HepG2 (cell line): ENCODE data around the gene AREL1. TPM values are rescaled to one million over a fixed set of nuclear protein-coding genes. Genes with fewer than 3 reads are reported as not detected.

ENCODE experiments used
- ATAC-seq: fragments of 200-7000 bp; cut with Tn5 transposase; 3 replicates; pipeline ENCODE4 v1.9.1; 2020; ENCODE audit warnings: mild to moderate bottlenecking, moderate library complexity
- BruUV-seq: library from RNA; stranded (reverse); fragments of 400-500 nt; replicated peaks from 2 replicates; lab custom pipeline; 2021; lab: Mats Ljungman, UMichigan
- CTCF ChIA-PET: fragments of 300-600 bp; formaldehyde crosslinking; extraction: SDS; loops from one replicate; lab custom pipeline; 2021; ENCODE audit warnings: low total read pairs, inconsistent platforms, low intra/inter-chr PET ratio; lab: Yijun Ruan, JAX
- POLR2A ChIA-PET: fragments of 350-600 bp; sonication (Branson Sonifier 250); formaldehyde crosslinking; loops from one replicate; lab custom pipeline; 2020; ENCODE audit warnings: antibody characterized with exemption, inconsistent platforms; lab: Yijun Ruan, JAX
- DNase-seq: peaks from one replicate; pipeline ENCODE4 v3.0.0-alpha.2; 2015; ENCODE audit warnings: low spot score
- FAIRE-seq: peaks from 3 replicates; lab custom pipeline; 2011; peaks lifted over from hg19 to GRCh38; lab: Jason Lieb, UNC
- H2AFZ ChIP-seq: one replicate; pipeline ENCODE4 v1.6.1; 2011; ENCODE audit warnings: low read length, inconsistent platforms
- H3K27ac ChIP-seq: fragments of 300-600 bp; 3 replicates; pipeline ENCODE4 v1.8.0; 2011; ENCODE audit warnings: mixed run types, mild to moderate bottlenecking, mixed read lengths, low read length, inconsistent platforms; ENCODE audit not compliant: insufficient read depth; ENCODE audit errors: extremely low read length
- H3K27me3 ChIP-seq, 2 experiments: fragments of 200-600 bp in 1 of 2; 2 replicates in 1 of 2; 3 replicates in 1 of 2; pipeline versions ENCODE4 v1.6.0 to v1.8.0; 2011; ENCODE audit warnings: low read length in 2 of 2, mild to moderate bottlenecking in 2 of 2, moderate library complexity in 2 of 2, inconsistent platforms in 1 of 2; ENCODE audit not compliant: insufficient read depth in 2 of 2, control insufficient read depth in 1 of 2
- H3K36me3 ChIP-seq, 2 experiments: fragments of 200-600 bp in 1 of 2; replicated peaks in 1 of 2; 2 replicates in 1 of 2; 3 replicates in 1 of 2; pipeline versions ENCODE4 v1.5.1 to v1.8.0; 2011; ENCODE audit warnings: low read length in 2 of 2, inconsistent platforms in 1 of 2; ENCODE audit not compliant: insufficient read depth in 2 of 2, control insufficient read depth in 1 of 2
- H3K4me1 ChIP-seq: 2 replicates; pipeline ENCODE4 v1.5.1; 2012; ENCODE audit warnings: low read length, inconsistent platforms; ENCODE audit not compliant: insufficient read depth
- H3K4me2 ChIP-seq: 2 replicates; pipeline ENCODE4 v1.6.0; 2011; ENCODE audit warnings: low read depth, low read length, inconsistent platforms
- H3K4me3 ChIP-seq, 3 experiments: fragments of 200-600 bp in 1 of 3; sonication (generic), shearing (Covaris generic) in 1 of 3; replicated peaks in 1 of 3; 2 replicates each; pipeline ENCODE4 v1.5.1; 2011 to 2016; ENCODE audit warnings: low read length in 3 of 3, inconsistent platforms in 2 of 3, low read depth in 2 of 3, mild to moderate bottlenecking in 2 of 3, control low read depth in 1 of 3, mixed read lengths in 1 of 3; ENCODE audit not compliant: insufficient read depth in 1 of 3
- H3K79me2 ChIP-seq: one replicate; pipeline ENCODE4 v1.6.1; 2011; ENCODE audit warnings: low read length, inconsistent platforms; ENCODE audit not compliant: insufficient read depth
- H3K9ac ChIP-seq: 2 replicates; pipeline ENCODE4 v1.6.0; 2011; ENCODE audit warnings: mild to moderate bottlenecking, low read depth, low read length, inconsistent platforms; ENCODE audit not compliant: insufficient read depth
- H3K9me3 ChIP-seq: 2 replicates; pipeline ENCODE4 v1.5.1; 2012; ENCODE audit warnings: mild to moderate bottlenecking, low read length
- H4K20me1 ChIP-seq: 2 replicates; pipeline ENCODE4 v1.6.0; 2011; ENCODE audit warnings: inconsistent platforms, mild to moderate bottlenecking, low read length, moderate library complexity; ENCODE audit not compliant: insufficient read depth
- AGO2 ChIP-seq: fragments of 200-400 bp; formaldehyde crosslinking; optimal IDR thresholded peaks from 2 replicates; pipeline ENCODE3; 2017; ENCODE audit warnings: mild to moderate bottlenecking, low read depth, low read length, moderate library complexity
- BRD4 ChIP-seq: sonication (generic); formaldehyde crosslinking; IDR thresholded peaks from 2 replicates; pipeline ENCODE4 v1.4.0; 2020; ENCODE audit warnings: missing genetic modification reagents
- DMAP1 ChIP-seq: IDR thresholded peaks from 2 replicates; pipeline ENCODE4 v1.6.1; 2016
- GATAD1 ChIP-seq: IDR thresholded peaks from 2 replicates; pipeline ENCODE4 v1.6.1; 2016; ENCODE audit warnings: missing genetic modification reagents, missing compliant biosample characterization
- GZF1 ChIP-seq: sonication (generic); formaldehyde crosslinking; IDR thresholded peaks from 2 replicates; pipeline ENCODE4 v1.5.1; 2020; ENCODE audit warnings: mild to moderate bottlenecking, missing genetic modification reagents
- NR2F2 ChIP-seq: IDR thresholded peaks from 2 replicates; pipeline ENCODE4 v1.6.1; 2012; ENCODE audit warnings: low read depth, inconsistent platforms, borderline replicate concordance
- ZFY ChIP-seq: sonication (generic); formaldehyde crosslinking; IDR thresholded peaks from 2 replicates; pipeline ENCODE4 v1.4.0; 2020; ENCODE audit warnings: missing genetic modification reagents
- ZNF101 ChIP-seq: sonication (generic); formaldehyde crosslinking; IDR thresholded peaks from 2 replicates; pipeline ENCODE4 v1.4.0; 2020; ENCODE audit warnings: mild to moderate bottlenecking, low read depth, missing genetic modification reagents, borderline replicate concordance
- ZNF660 ChIP-seq: sonication (generic); formaldehyde crosslinking; IDR thresholded peaks from 2 replicates; pipeline ENCODE4 v1.5.1; 2020; ENCODE audit warnings: mild to moderate bottlenecking, low read depth, missing genetic modification reagents, borderline replicate concordance
- ZNF782 ChIP-seq: sonication (generic); formaldehyde crosslinking; IDR thresholded peaks from 2 replicates; pipeline ENCODE4 v1.4.0; 2020; ENCODE audit warnings: missing genetic modification reagents, mild to moderate bottlenecking, borderline replicate concordance
- ZSCAN31 ChIP-seq: sonication (generic); formaldehyde crosslinking; IDR thresholded peaks from 2 replicates; pipeline ENCODE4 v1.5.0; 2020; ENCODE audit warnings: low read depth, mild to moderate bottlenecking, missing genetic modification reagents
- WGBS: methylation state at CpG from one replicate; pipeline ENCODE4 v1.1.6; 2017; ENCODE audit warnings: low lambda C conversion rate; 5-methylcytosine and 5-hydroxymethylcytosine counted together
- in situ Hi-C: cut with HindIII; loops from 2 replicates; pipeline ENCODE4 v1.10.0; 2017; ENCODE audit warnings: low pct_unique_long_range_greater_than_20kb; ENCODE audit not compliant: extremely low pct_ligation_motif_present
- intact Hi-C: fragments of 100-400 bp; cut with micrococcal nuclease; formaldehyde crosslinking; loops from one replicate; pipeline ENCODE4 v1.10.0; 2022; ENCODE audit not compliant: unreplicated experiment
- polyA plus RNA-seq, 8 experiments: library from polyadenylated mRNA; depleted of rRNA in 3 of 8; stranded (reverse) in 7 of 8; unstranded in 1 of 8; fragments of >200 nt; fragmentation: Illumina TruSeq in 4 of 8; extraction: Trizol in 4 of 8; gene quantifications; 2 replicates each; pipeline versions ENCODE4 v1.2.1 to v1.2.3, GENCODE V29; 2011 to 2016; ENCODE audit warnings: low read depth in 4 of 8, missing spikeins in 1 of 8, mixed read lengths in 1 of 8; ENCODE audit not compliant: insufficient read depth in 1 of 8
- total RNA-seq, 5 experiments: library from RNA; depleted of rRNA; stranded (reverse); fragments of >200 nt; fragmentation: Illumina TruSeq; extraction: Trizol; gene quantifications; 2 replicates each; pipeline ENCODE4 v1.2.3, GENCODE V29; 2016; ENCODE audit warnings: low read depth in 1 of 5
- TF ChIP-seq, protein P1 (sequence below): sonication (generic); formaldehyde crosslinking; IDR thresholded peaks from 2 replicates; pipeline ENCODE4 v1.5.0; 2020; ENCODE audit warnings: mild to moderate bottlenecking, missing genetic modification reagents
- TF ChIP-seq, protein P2 (sequence below): sonication (generic); formaldehyde crosslinking; IDR thresholded peaks from 2 replicates; pipeline ENCODE4 v1.8.0; 2022; ENCODE audit warnings: mild to moderate bottlenecking, missing genetic modification reagents, moderate library complexity

AREL1 gene
- total and polyA plus RNA-seq, 2 of the 13 experiments (the other 11 are each of a cell fraction or from before 2014, with no cell fraction given): 21.3 to 25.4 TPM

DNA sequence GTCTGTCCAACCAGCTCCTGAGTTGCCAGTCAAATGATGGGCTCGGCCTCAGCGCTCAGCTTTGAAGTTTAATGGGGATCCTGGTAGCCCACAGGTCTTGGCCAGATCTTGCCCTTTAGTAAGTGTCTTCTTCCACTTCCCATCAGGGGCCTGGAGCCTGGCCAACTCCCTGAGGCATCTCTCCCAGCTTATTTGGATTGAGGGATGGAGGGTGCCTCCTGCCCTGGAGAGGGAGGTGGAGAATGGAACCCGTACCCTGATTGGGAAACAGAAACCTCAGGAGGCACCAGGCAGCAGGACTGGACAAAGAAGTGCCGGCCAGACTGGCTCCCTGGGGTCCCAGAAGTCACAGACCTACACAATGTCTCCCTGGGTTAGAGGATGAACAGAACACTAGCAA, 60.3 kb downstream of the AREL1 start:
- Histone ChIP-seq H3K9me3 (no peaks in the 10 kb centered on the region), H3K4me3 (no peak overlapping the region), H3K4me1 (no peaks in the 10 kb centered on the region), H4K20me1 (no peaks in the 10 kb centered on the region), H3K4me2 (no peak overlapping the region), H2AFZ (no peak overlapping the region), H3K27ac (no peak overlapping the region), H3K79me2 (no peaks in the 10 kb centered on the region), H3K36me3 (no peaks in the 10 kb centered on the region; a peak in 1 of 5 replicates), H3K27me3 (no peaks in the 10 kb centered on the region), H3K9ac (no peak overlapping the region)
- DNase-seq (no peak), FAIRE-seq (no peak), ATAC-seq (no peak)
- ChIA-PET CTCF (no interaction called here), POLR2A (no interaction called here)
- intact Hi-C loops (no loop called here), in situ Hi-C loops (no loop called here)
- no TSS peak for BruUV-seq
- WGBS: 85% methylated on average over 4 of the region's 4 CpGs
- TF ChIP-seq GATAD1 (CRISPR knock-in tag) (no peak), DMAP1 (CRISPR knock-in tag) (no peak), NR2F2 (no peak), ZSCAN31 (CRISPR knock-in tag) (no peak), BRD4 (no peak), ZNF782 (no peak), ZNF101 (CRISPR knock-in tag) (no peak), AGO2 (no peak), ZNF660 (CRISPR knock-in tag) (no peak), ZFY (CRISPR knock-in tag) (no peak), GZF1 (no peak)
- TF ChIP-seq, protein P1, sequence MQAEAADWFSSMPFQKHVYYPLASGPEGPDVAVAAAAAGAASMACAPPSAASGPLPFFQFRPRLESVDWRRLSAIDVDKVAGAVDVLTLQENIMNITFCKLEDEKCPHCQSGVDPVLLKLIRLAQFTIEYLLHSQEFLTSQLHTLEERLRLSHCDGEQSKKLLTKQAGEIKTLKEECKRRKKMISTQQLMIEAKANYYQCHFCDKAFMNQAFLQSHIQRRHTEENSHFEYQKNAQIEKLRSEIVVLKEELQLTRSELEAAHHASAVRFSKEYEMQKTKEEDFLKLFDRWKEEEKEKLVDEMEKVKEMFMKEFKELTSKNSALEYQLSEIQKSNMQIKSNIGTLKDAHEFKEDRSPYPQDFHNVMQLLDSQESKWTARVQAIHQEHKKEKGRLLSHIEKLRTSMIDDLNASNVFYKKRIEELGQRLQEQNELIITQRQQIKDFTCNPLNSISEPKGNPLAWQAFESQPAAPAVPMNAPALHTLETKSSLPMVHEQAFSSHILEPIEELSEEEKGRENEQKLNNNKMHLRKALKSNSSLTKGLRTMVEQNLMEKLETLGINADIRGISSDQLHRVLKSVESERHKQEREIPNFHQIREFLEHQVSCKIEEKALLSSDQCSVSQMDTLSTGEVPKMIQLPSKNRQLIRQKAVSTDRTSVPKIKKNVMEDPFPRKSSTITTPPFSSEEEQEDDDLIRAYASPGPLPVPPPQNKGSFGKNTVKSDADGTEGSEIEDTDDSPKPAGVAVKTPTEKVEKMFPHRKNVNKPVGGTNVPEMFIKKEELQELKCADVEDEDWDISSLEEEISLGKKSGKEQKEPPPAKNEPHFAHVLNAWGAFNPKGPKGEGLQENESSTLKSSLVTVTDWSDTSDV (CRISPR knock-in tag): no peak
- TF ChIP-seq, protein P2, sequence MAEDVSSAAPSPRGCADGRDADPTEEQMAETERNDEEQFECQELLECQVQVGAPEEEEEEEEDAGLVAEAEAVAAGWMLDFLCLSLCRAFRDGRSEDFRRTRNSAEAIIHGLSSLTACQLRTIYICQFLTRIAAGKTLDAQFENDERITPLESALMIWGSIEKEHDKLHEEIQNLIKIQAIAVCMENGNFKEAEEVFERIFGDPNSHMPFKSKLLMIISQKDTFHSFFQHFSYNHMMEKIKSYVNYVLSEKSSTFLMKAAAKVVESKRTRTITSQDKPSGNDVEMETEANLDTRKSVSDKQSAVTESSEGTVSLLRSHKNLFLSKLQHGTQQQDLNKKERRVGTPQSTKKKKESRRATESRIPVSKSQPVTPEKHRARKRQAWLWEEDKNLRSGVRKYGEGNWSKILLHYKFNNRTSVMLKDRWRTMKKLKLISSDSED (CRISPR knock-in tag): no peak
